ENCODE data around the gene YPEL4. TPM values are rescaled to one million over a fixed set of nuclear protein-coding genes. Genes with fewer than 3 reads are reported as not detected.

YPEL4 gene
- total and polyA plus RNA-seq, 7 donors, result 0.08 to 0.90 (median 0.20) TPM; not detected in 1

DNA sequence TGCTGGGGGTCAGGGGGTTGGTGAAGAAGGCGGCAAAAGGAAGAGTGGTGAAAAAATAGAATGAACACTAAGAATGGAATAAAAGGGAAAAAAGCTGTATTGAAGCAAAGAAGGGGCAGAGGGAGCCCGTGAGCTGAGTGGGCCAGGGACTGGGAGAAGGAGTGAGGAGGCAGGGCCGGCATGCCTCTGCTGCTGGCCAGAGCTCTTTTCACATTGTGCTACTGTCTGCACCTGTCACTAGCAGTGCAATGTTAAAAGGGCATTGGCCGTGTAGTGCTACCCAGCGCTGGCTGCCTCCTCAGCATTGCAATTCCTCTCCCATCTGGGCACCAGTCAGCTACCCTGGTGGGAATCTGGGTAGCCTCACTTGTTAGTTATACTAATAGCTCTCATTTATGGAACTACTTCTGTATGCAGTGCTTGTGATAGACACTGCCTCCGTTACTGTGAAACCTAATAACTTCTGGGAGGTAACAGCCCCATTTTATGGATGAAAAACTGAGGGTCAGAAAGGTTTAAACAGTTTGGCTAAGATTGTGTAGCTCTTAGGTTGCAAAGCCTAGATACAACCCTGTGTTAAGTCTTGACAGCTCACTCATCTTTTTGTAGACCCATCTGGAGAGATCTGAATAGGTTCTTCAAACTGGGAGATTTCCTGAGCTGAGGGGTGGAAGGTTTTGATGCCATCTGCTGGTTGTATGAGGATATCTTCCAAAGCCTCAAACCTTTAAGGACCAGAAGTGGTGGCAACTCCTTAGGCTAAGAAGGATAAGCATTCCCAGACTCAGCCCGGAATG lies 8.5 kb downstream of the YPEL4 start:
- 29 to 32% (median 30%) methylated on average over 7 of the region's 7 CpGs for WGBS, 3 donors
- TF ChIP-seq, protein P1, sequence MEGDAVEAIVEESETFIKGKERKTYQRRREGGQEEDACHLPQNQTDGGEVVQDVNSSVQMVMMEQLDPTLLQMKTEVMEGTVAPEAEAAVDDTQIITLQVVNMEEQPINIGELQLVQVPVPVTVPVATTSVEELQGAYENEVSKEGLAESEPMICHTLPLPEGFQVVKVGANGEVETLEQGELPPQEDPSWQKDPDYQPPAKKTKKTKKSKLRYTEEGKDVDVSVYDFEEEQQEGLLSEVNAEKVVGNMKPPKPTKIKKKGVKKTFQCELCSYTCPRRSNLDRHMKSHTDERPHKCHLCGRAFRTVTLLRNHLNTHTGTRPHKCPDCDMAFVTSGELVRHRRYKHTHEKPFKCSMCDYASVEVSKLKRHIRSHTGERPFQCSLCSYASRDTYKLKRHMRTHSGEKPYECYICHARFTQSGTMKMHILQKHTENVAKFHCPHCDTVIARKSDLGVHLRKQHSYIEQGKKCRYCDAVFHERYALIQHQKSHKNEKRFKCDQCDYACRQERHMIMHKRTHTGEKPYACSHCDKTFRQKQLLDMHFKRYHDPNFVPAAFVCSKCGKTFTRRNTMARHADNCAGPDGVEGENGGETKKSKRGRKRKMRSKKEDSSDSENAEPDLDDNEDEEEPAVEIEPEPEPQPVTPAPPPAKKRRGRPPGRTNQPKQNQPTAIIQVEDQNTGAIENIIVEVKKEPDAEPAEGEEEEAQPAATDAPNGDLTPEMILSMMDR (IDR thresholded peaks at IDR 0.05), result peak; percentile 49
- H3K27me3 ChIP-seq (ENCODE audit: insufficient read depth in 3 of 3, low read length in 2 of 3), result peaks cover 0 to 30% (median 11%) of the 10 kb centered on the region in 3 donors
- intact Hi-C loops (cut with DNase I), result loop anchor here (2.0 to 5.0 kb wide), 3 partner anchors 74 to 294 kb away; partner anchors contain the start of gene UBE2L6 (in 1 of the 2)
- no peaks in the 10 kb centered on the region for H3K36me3 ChIP-seq (ENCODE audit: insufficient read depth in 1 of 2, low read depth in 1 of 2)
- peaks cover 15% of the 10 kb centered on the region for H3K4me1 ChIP-seq
- DNase-seq (peak in 1 of 2 donors; percentile 20), ATAC-seq (peak; percentile 44 to 65 (median 58))
- no peak overlapping the region for H3K4me3 ChIP-seq
- no peak overlapping the region for H3K27ac ChIP-seq
- no peaks in the 10 kb centered on the region for H3K9me3 ChIP-seq

DNA sequence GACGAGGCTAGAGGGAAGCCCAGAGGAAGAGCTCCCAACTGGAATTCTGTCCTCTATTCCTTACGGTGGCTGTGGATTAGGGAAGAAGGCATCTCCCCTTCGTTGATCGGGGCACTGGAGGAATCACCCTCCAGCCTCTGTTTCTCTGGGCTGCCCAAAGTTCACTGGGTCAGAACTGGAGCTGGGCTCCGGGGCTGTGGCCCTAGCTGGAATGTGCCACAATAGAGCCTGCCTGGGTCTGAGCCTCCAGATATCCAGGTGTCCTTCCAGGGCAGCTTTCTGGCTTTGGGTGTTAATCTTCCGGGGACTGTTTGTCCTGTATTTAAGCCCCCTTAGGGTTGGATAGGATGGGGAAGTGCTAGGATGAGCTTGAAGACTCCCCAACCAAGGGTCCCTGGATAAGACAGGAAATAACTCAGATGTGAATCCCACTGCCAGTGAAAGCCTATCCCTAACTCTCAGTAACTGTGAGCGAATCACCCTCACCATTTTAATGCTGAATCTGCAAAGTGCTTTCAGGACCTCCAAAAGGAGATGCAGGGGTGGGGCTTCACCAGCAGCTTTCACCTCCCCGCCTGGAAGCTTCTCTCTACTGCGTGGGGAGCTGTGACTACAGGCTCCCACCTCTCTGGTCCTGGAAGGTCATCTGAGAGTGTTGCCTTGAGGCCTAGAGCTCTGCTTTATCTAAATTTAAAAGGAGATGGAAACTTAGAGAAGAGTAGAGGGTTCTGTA lies 9.5 kb downstream of the YPEL4 start:
- DNase-seq, result no peak
- ATAC-seq, result no peak
- peaks cover 15% of the 10 kb centered on the region for H3K4me1 ChIP-seq
- no peaks in the 10 kb centered on the region for H3K9me3 ChIP-seq
- H3K27ac ChIP-seq, result no peak overlapping the region
- peak overlapping the region; percentile 68 for H3K4me3 ChIP-seq
- intact Hi-C loops (cut with DNase I), result loop anchor here (2.0 to 5.0 kb wide), 3 partner anchors 73 to 293 kb away; partner anchors contain the start of gene UBE2L6 (in 1 of the 2)
- TF ChIP-seq, protein P1 (IDR thresholded peaks at IDR 0.05), result no peak
- H3K27me3 ChIP-seq (ENCODE audit: insufficient read depth in 3 of 3, low read length in 2 of 3), result peaks cover 0 to 21% (median 8%) of the 10 kb centered on the region in 3 donors
- WGBS, 3 donors, result 50 to 55% (median 54%) methylated on average over 9 of the region's 9 CpGs
- H3K36me3 ChIP-seq (ENCODE audit: insufficient read depth in 1 of 2, low read depth in 1 of 2), result no peaks in the 10 kb centered on the region

DNA sequence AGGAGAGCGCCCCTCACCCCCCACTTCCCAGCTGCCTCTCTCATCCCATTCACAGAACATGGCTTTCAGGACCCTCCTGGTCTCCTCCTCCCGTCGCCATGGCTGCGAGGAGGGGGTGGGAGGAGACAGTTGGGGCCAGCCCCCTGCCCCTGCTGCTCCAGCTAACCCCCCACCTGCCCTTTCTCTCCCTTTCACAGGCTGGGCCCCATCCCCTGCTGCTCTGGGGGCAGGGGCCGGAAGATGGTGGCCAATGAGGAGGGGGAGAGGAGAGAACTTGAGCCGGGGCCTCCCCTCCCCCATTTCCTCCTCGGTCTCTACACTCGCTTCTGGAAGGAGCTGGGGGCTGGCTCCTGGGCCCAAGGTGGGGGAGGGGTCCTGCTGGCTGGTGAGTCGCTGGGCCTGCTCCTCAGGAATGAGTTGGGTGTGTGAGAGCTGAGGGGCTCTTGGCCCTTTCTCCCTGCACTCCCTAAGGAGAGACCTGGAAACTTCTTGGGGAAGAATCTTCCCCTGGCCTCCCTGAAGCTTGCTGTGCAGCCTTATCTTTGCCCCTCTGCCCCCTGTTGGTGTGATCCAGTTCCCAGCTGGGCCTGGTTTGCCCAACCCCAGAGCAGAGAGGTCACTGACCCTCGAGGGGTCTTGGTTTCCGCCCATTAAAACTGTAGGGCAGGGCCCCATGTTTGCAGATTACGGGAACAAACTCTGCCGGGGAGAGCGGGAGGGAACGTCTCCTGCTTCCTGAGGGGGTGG lies 10.2 kb downstream of the YPEL4 start:
- 27 to 38% (median 31%) methylated on average over 12 to 15 of the region's 15 CpGs for WGBS, 3 donors
- ATAC-seq (no peak), DNase-seq (no peak)
- H3K9me3 ChIP-seq, result no peaks in the 10 kb centered on the region
- TF ChIP-seq, protein P1 (IDR thresholded peaks at IDR 0.05), result no peak
- no peak overlapping the region for H3K27ac ChIP-seq
- peaks cover 9% of the 10 kb centered on the region for H3K4me1 ChIP-seq
- peaks cover 0 to 28% (median 8%) of the 10 kb centered on the region in 3 donors for H3K27me3 ChIP-seq (ENCODE audit: insufficient read depth in 3 of 3, low read length in 2 of 3)
- no peaks in the 10 kb centered on the region for H3K36me3 ChIP-seq (ENCODE audit: insufficient read depth in 1 of 2, low read depth in 1 of 2)
- H3K4me3 ChIP-seq, result peak overlapping the region; percentile 68
- intact Hi-C loops (cut with DNase I), result loop anchor here (2.0 to 5.0 kb wide), 4 partner anchors 62 to 292 kb away; partner anchors contain the start of gene UBE2L6 (in 1 of the 2)

DNA sequence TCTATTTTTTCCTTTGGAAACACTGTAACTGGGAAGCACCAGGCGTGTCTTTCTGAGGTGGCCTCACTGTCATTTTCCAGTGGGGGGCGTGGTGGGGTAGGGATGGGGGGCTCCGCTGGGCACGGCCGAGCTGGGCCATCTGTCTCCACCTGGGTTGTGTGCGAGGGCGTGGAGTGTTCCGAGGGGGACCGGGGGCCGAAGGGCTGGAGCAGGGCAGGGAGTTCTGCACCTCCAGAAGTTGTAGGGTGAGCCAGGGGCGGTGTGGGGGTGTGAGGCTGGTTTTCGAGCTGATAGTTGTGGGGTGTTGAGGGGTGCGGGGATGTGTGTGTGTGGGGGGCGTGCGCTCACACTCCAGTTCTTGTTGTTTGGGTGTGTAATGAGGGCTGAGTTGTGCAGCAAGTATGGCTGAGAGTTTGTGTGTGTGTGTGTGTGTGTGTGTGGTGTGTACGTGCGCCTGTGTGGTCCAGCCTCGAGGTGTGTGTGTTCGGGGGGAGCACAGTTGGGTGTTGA lies 10.8 kb downstream of the YPEL4 start:
- intact Hi-C loops (cut with DNase I), result loop anchor here in 1 of 2 donors (5.0 kb wide), 1 partner anchor 62 kb away; no protein-coding TSS in a partner anchor
- H3K27ac ChIP-seq, result no peak overlapping the region
- ATAC-seq (peak in 1 of 4 donors; percentile 14), DNase-seq (no peak)
- peak overlapping the region; percentile 68 for H3K4me3 ChIP-seq
- peaks cover 8% of the 10 kb centered on the region for H3K4me1 ChIP-seq
- H3K27me3 ChIP-seq (ENCODE audit: insufficient read depth in 3 of 3, low read length in 2 of 3), result peaks cover 0 to 32% (median 8%) of the 10 kb centered on the region in 3 donors
- no peaks in the 10 kb centered on the region for H3K9me3 ChIP-seq
- H3K36me3 ChIP-seq (ENCODE audit: insufficient read depth in 1 of 2, low read depth in 1 of 2), result no peaks in the 10 kb centered on the region
- TF ChIP-seq, protein P1 (IDR thresholded peaks at IDR 0.05), result no peak
- 4 to 9% (median 7%) methylated on average over 17 to 19 of the region's 19 CpGs for WGBS, 3 donors
